NT2/D1 (cell line): ENCODE results near the gene EPHA1.

Experiments used
- SUZ12 ChIP-seq: IDR thresholded peaks from 2 replicates; pipeline ENCODE4 v1.6.1; 2011; ENCODE audit not compliant: insufficient read length, insufficient read depth; ENCODE audit errors: extremely low read depth
- YY1 ChIP-seq: IDR thresholded peaks from 2 replicates; pipeline ENCODE4 v1.6.1; 2011; ENCODE audit not compliant: insufficient read length, insufficient read depth
- ZNF274 ChIP-seq: IDR thresholded peaks from 2 replicates; pipeline ENCODE4 v1.6.1; 2011; ENCODE audit warnings: mild to moderate bottlenecking, low read depth, low read length

DNA sequence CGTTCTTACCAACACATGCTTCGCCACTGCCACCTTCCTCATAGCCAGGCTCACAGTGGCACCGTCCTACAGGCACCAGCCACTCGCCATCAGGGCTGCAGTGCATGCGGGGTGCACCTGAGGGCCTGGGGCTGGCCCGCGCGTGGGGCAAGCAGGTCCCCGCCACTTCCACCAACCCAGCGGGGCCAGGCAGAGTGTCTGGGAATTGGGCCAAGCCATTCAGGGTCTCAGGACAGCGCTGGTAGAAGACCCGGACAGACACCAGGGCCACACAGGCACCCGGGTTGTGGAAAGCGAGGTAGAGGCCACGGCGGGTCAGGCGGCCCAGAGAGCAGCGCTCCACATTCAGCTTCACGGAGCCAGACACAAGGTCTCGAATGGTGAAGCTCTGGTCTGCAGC, 9.0 kb downstream of the EPHA1 start:
- no peak for TF ChIP-seq SUZ12
- no peak for TF ChIP-seq ZNF274
- no peak for TF ChIP-seq YY1
